Uterus (tissue), 4 donors: ENCODE data around the gene P2RY2. TPM values are rescaled to one million over a fixed set of nuclear protein-coding genes. Genes with fewer than 3 reads are reported as not detected.
A peak's percentile ranks its signal among the peaks of the same experiment; 100 is the strongest.

Experiments used
- DNase-seq, 2 donors: peaks; one replicate each; pipeline ENCODE4 v3.0.0-alpha.2; 2019 to 2020
- H3K27ac ChIP-seq, 2 donors: fragments of 200-600 bp; sonication (generic); 1 replicate in 1 of 2; 2 replicates in 1 of 2; pipeline ENCODE4 v1.5.1; 2016 to 2018
- H3K27me3 ChIP-seq, 2 donors: fragments of 200-600 bp; sonication (generic); one replicate each; pipeline ENCODE4 v1.5.1; 2018 to 2019; ENCODE audit warnings: control low read depth in 1 of 2
- H3K36me3 ChIP-seq, 2 donors: fragments of 200-600 bp; sonication (generic); one replicate each; pipeline ENCODE4 v1.5.1; 2019; ENCODE audit warnings: control low read depth in 1 of 2
- H3K4me1 ChIP-seq, 2 donors: fragments of 200-600 bp; sonication (generic); one replicate each; pipeline ENCODE4 v1.5.1; 2018 to 2019; ENCODE audit warnings: control low read depth in 1 of 2
- H3K4me3 ChIP-seq, 2 donors: fragments of 200-600 bp; sonication (generic); 1 replicate in 1 of 2; 2 replicates in 1 of 2; pipeline ENCODE4 v1.5.1; 2018 to 2019; ENCODE audit warnings: mild to moderate bottlenecking in 1 of 2
- H3K9me3 ChIP-seq, 2 donors: fragments of 200-600 bp; sonication (generic); one replicate each; pipeline ENCODE4 v1.5.1; 2019; ENCODE audit warnings: control low read depth in 1 of 2
- POLR2A ChIP-seq, 2 donors: fragments of 450-650 bp; IDR thresholded peaks; one replicate each; pipeline ENCODE4 v1.6.1; 2016; ENCODE audit warnings: antibody characterized with exemption in 2 of 2, mild to moderate bottlenecking in 1 of 2, moderate library complexity in 1 of 2
- intact Hi-C: fragments of 100-400 bp; cut with DNase I; formaldehyde crosslinking; loops from one replicate; pipeline ENCODE4 v1.15.1; 2023; ENCODE audit warnings: low total_unique reads
- total RNA-seq, 4 donors: library from RNA; depleted of rRNA in 3 of 4; stranded (reverse); fragments of >200 nt in 3 of 4; gene quantifications; one replicate each; pipeline versions ENCODE4 v1.1.0 to v1.2.4, GENCODE V29; 2014 to 2023
- TF ChIP-seq, protein P1 (sequence below), 4 experiments: fragments of 200-600 bp in 2 of 4; fragments of 450-650 bp in 2 of 4; sonication (generic) in 2 of 4; IDR thresholded peaks; one replicate each; pipeline ENCODE4 v1.5.1; 2016 to 2019; ENCODE audit warnings: antibody characterized with exemption in 4 of 4, mild to moderate bottlenecking in 2 of 4, moderate library complexity in 1 of 4
- donor health status: DM: yes; HTN: yes; CAD: no.

Gene P2RY2
- total RNA-seq, 4 donors from 2014 or later: 0.98 to 3.1 (median 2.8) TPM; not detected in 1

- H3K36me3 ChIP-seq: no peaks in the 10 kb centered on the region
- H3K27me3 ChIP-seq: no peaks in the 10 kb centered on the region
- no peaks in the 10 kb centered on the region for H3K4me1 ChIP-seq
- no peak overlapping the region for H3K27ac ChIP-seq
- intact Hi-C loops: no loop called here
- H3K9me3 ChIP-seq: no peaks in the 10 kb centered on the region
- DNase-seq: peak in 1 of 2 donors; percentile 4
- H3K4me3 ChIP-seq: no peak overlapping the region
- no peak for TF ChIP-seq POLR2A (IDR thresholded peaks at IDR 0.05)
- TF ChIP-seq, protein P1, sequence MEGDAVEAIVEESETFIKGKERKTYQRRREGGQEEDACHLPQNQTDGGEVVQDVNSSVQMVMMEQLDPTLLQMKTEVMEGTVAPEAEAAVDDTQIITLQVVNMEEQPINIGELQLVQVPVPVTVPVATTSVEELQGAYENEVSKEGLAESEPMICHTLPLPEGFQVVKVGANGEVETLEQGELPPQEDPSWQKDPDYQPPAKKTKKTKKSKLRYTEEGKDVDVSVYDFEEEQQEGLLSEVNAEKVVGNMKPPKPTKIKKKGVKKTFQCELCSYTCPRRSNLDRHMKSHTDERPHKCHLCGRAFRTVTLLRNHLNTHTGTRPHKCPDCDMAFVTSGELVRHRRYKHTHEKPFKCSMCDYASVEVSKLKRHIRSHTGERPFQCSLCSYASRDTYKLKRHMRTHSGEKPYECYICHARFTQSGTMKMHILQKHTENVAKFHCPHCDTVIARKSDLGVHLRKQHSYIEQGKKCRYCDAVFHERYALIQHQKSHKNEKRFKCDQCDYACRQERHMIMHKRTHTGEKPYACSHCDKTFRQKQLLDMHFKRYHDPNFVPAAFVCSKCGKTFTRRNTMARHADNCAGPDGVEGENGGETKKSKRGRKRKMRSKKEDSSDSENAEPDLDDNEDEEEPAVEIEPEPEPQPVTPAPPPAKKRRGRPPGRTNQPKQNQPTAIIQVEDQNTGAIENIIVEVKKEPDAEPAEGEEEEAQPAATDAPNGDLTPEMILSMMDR (IDR thresholded peaks at IDR 0.05): no peak
Observed at GRCh38 chr11:73225851-73226250, 7.8 kb downstream of the P2RY2 start.

- Histone ChIP-seq H3K27me3 (no peaks in the 10 kb centered on the region), H3K36me3 (no peaks in the 10 kb centered on the region), H3K4me3 (no peak overlapping the region), H3K9me3 (no peaks in the 10 kb centered on the region), H3K27ac (no peak overlapping the region), H3K4me1 (no peaks in the 10 kb centered on the region)
- no peak for TF ChIP-seq POLR2A (IDR thresholded peaks at IDR 0.05)
- TF ChIP-seq, protein P1 (IDR thresholded peaks at IDR 0.05): no peak
- DNase-seq: peak in 1 of 2 donors; percentile 4
- intact Hi-C loops: no loop called here
Observed at GRCh38 chr11:73226297-73227006, 8.4 kb downstream of the P2RY2 start.

- no peaks in the 10 kb centered on the region for H3K27me3 ChIP-seq
- peak in 1 of 2 donors; percentile 8 for DNase-seq
- H3K4me3 ChIP-seq: no peak overlapping the region
- TF ChIP-seq POLR2A (IDR thresholded peaks at IDR 0.05): no peak
- TF ChIP-seq, protein P1 (IDR thresholded peaks at IDR 0.05): no peak
- intact Hi-C loops: no loop called here
- no peaks in the 10 kb centered on the region for H3K4me1 ChIP-seq
- H3K36me3 ChIP-seq: no peaks in the 10 kb centered on the region
- no peaks in the 10 kb centered on the region for H3K9me3 ChIP-seq
- H3K27ac ChIP-seq: no peak overlapping the region
Observed at GRCh38 chr11:73227571-73228211, 9.6 kb downstream of the P2RY2 start.

DNA sequence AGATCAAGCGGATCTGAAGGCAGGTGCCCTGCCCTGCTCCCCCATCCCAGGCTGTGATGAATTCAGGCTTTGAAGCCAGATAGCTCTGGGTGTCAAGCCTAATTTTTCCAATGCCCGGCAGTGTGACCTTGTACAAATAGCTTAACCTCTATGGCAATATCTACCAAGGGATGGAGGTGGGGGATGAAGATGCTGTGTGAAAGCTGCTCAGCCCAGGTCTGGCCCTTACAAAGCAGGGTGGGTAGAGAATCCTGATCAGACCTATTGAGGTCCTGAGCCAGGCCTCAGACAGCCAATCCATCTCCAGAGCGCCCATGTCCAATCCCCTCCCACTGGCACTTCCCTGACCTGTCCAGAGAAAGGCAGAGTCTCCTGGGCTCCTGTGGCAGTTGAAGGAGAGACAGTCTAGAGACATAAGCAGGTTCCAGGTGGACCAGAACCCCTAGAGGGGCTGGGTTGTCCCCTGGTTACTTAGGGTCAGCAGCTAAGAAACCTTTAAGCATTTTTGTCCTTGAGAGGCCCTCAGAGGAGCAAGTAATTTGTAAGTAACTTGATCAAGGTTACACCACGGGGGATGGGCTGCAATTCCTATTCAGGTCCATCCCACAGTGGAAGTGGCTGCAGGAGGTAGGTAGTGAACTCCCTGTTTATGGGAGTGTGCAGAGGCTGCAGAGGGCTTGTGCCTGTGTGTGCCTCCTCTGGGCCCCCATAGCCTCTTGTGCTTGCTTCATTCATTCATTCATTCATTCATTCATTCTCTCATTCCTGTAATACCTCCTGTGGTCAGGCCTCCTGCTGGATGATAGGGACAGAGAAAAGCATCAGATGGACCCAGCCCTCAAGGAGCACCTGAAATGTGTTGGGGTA is 10.4 kb downstream of the P2RY2 start:
- intact Hi-C loops: no loop called here
- DNase-seq: peak in 1 of 2 donors; percentile 5
- no peaks in the 10 kb centered on the region for H3K9me3 ChIP-seq
- H3K36me3 ChIP-seq: no peaks in the 10 kb centered on the region
- H3K4me3 ChIP-seq: no peak overlapping the region
- TF ChIP-seq, protein P1 (IDR thresholded peaks at IDR 0.05): no peak
- TF ChIP-seq POLR2A (IDR thresholded peaks at IDR 0.05): no peak
- no peaks in the 10 kb centered on the region for H3K27me3 ChIP-seq
- H3K27ac ChIP-seq: no peak overlapping the region
- H3K4me1 ChIP-seq: no peaks in the 10 kb centered on the region
